ENCODE measurements around the gene TMEM256. TPM values are rescaled to one million over a fixed set of nuclear protein-coding genes. Genes with fewer than 3 reads are reported as not detected.
A peak's percentile ranks its signal among the peaks of the same experiment; 100 is the strongest.

The TMEM256 gene
- total and polyA plus RNA-seq, 11 donors = 51.9 to 195 (median 69.8) TPM

GRCh38 chr17:7426896-7427489 is 23.1 kb upstream of the TMEM256 start:
- Histone ChIP-seq H3K36me3 (no peaks in the 10 kb centered on the region), H3K27me3 (no peaks in the 10 kb centered on the region), H3K9me3 (no peaks in the 10 kb centered on the region), H3K4me1 (no peaks in the 10 kb centered on the region), H3K4me3 (no peak overlapping the region), H3K27ac (no peak overlapping the region)
- TF ChIP-seq CTCF (IDR thresholded peaks at IDR 0.05) (no peak), POLR2A (IDR thresholded peaks at IDR 0.05) (no peak)
- DNase-seq (peak in 1 of 5 donors; percentile 19), ATAC-seq (peak in 1 of 4 donors; percentile 7)
- intact Hi-C loops (cut with DNase I) = loop anchor here in 1 of 10 donors (10.0 kb wide), 1 partner anchor 52 kb away; no protein-coding TSS in a partner anchor
- 93 to 94% (median 94%) methylated on average over 20 to 29 of the region's 29 CpGs for WGBS, 4 donors

DNA sequence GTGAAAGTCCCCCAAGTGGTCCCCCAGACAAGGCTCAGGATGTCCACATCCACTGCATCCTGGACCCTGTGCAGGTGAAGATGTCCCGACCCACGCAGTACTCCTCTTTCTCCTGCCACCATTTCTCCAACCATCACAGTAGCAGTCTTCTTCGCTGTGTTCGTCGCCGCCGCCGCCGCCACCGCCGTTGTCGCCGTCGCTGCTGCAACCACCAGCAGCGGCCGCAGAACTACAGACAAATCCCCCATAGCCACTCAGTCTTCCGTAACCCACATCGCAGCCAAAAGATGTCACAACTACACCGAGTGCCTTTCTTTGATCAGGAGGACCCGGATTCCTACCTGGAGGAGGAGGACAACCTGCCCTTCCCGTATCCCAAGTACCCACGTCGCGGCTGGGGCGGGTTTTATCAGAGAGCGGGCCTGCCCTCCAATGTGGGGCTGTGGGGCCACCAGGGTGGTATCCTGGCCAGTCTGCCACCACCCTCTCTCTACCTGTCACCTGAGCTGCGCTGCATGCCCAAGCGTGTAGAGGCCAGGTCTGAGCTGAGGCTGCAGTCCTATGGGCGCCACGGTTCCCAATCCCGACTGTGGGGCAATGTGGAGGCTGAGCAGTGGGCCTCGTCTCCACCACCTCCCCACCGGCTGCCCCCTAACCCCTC is 22.4 kb upstream of the TMEM256 start:
- Histone ChIP-seq H3K4me3 (no peak overlapping the region), H3K36me3 (no peaks in the 10 kb centered on the region), H3K27ac (no peak overlapping the region), H3K4me1 (no peaks in the 10 kb centered on the region), H3K27me3 (no peaks in the 10 kb centered on the region), H3K9me3 (no peaks in the 10 kb centered on the region)
- ATAC-seq = peak in 1 of 4 donors; percentile 14
- intact Hi-C loops (cut with DNase I) = loop anchor here in 1 of 10 donors (10.0 kb wide), 1 partner anchor 52 kb away; no protein-coding TSS in a partner anchor
- 93 to 96% (median 95%) methylated on average over 28 to 33 of the region's 33 CpGs for WGBS, 4 donors
- peak in 1 of 5 donors; percentile 19 for DNase-seq
- TF ChIP-seq CTCF (IDR thresholded peaks at IDR 0.05) = no peak

DNA sequence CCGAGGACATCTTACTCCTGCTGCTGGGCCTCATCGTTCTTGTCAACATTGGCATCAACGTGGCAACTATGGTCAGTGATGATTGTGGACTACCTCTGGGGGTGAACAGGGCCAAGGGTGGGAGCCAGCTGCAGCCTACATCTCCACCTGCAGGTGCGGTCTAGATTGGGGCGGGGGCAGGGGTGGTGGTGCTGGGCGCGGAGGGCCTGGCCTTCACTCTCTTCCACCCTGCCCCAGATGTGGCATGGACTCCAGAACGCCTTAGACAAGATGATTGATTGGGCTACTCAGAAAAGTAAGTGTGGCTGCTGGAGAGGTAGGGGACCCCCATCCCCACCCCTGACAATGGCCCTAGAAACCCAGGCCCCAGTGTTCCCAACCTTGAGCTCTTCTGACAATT is 21.9 kb upstream of the TMEM256 start:
- H3K27ac ChIP-seq = no peak overlapping the region
- H3K9me3 ChIP-seq = no peaks in the 10 kb centered on the region
- DNase-seq (no peak), ATAC-seq (no peak)
- WGBS, 4 donors = 81 to 89% (median 87%) methylated on average over 7 to 8 of the region's 8 CpGs
- intact Hi-C loops (cut with DNase I) = loop anchor here in 1 of 10 donors (10.0 kb wide), 1 partner anchor 51 kb away; no protein-coding TSS in a partner anchor
- no peak for TF ChIP-seq CTCF (IDR thresholded peaks at IDR 0.05)
- no peak for TF ChIP-seq POLR2A (IDR thresholded peaks at IDR 0.05)
- no peaks in the 10 kb centered on the region for H3K36me3 ChIP-seq
- H3K27me3 ChIP-seq = no peaks in the 10 kb centered on the region
- H3K4me3 ChIP-seq = no peak overlapping the region
- no peaks in the 10 kb centered on the region for H3K4me1 ChIP-seq

DNA sequence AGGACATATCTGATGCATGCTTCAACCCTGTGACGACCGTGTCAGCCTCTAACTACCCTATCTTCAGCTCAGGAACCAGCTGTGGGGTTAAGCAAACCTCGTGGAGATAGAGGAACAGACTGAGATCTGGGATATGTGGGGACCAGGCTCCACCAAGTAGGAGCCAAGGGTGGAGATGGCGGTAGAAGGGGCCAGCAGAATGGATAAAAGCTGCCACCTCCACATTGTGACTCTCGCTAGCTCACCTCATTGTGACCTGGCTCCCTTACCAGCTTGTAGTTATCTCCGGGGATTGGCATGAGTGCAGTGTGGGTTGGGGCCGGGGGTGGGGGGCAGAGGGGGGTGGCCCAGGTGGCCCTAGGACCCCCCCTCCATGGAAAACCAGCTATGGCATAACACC is 21.4 kb upstream of the TMEM256 start, which contains the start of gene SPEM2:
Gene SPEM2 (plus strand): TSS at position 301 of the 400 bp plus-strand sequence. CDS start 73 bp downstream, at position 374.
- Histone ChIP-seq H3K27ac (no peak within 1 kb of the TSS), H3K4me3 (no peak within 1 kb of the TSS), H3K4me1 (no peaks in the 10 kb centered on the region), H3K9me3 (no peaks in the 10 kb centered on the region), H3K36me3 (no peaks in the 10 kb centered on the region), H3K27me3 (no peaks in the 10 kb centered on the region)
- ATAC-seq (no peak), DNase-seq (no peak)
- WGBS, 4 donors = 72 to 80% (median 76%) methylated on average over 6 to 7 of the region's 7 CpGs
- TF ChIP-seq CTCF (IDR thresholded peaks at IDR 0.05) (no peak), POLR2A (IDR thresholded peaks at IDR 0.05) (no peak)
- intact Hi-C loops (cut with DNase I) = loop anchor here in 1 of 10 donors (10.0 kb wide), 1 partner anchor 51 kb away; no protein-coding TSS in a partner anchor

Measured in heart left ventricle (tissue), 16 donors.